ENCODE results near the gene KIF3A.

Gene KIF3A

GRCh38 chr5:132763181-132764036 lies 26.1 kb upstream of the KIF3A start:
- no peak for TF ChIP-seq CTCF (conservative IDR thresholded peaks at IDR 0.05; ENCODE audit: low read depth, low read length)
- Histone ChIP-seq H3K9ac (no peak overlapping the region), H3K4me2 (no peak overlapping the region), H3K27ac (no peak overlapping the region), H3K4me1 (ENCODE audit: low read depth, poor library complexity, severe bottlenecking) (no peaks in the 10 kb centered on the region), H3K36me3 (ENCODE audit: insufficient read depth) (no peaks in the 10 kb centered on the region), H3K79me2 (ENCODE audit: insufficient read depth, low read depth) (no peaks in the 10 kb centered on the region), H2AFZ (ENCODE audit: low read depth) (no peak overlapping the region), H3K27me3 (ENCODE audit: insufficient read depth, low read depth) (no peaks in the 10 kb centered on the region), H4K20me1 (ENCODE audit: insufficient read depth) (no peaks in the 10 kb centered on the region), H3K4me3 (IDR thresholded peaks at IDR 0.05; ENCODE audit: insufficient read depth, low read depth, low read length) (no peak overlapping the region)

GRCh38 chr5:132762246-132763000 lies 25.1 kb upstream of the KIF3A start:
- no peak overlapping the region for H3K4me2 ChIP-seq
- no peaks in the 10 kb centered on the region for H3K27me3 ChIP-seq (ENCODE audit: insufficient read depth, low read depth)
- H3K9ac ChIP-seq = no peak overlapping the region
- TF ChIP-seq CTCF (conservative IDR thresholded peaks at IDR 0.05; ENCODE audit: low read depth, low read length) = no peak
- no peak overlapping the region for H2AFZ ChIP-seq (ENCODE audit: low read depth)
- H3K36me3 ChIP-seq (ENCODE audit: insufficient read depth) = no peaks in the 10 kb centered on the region
- no peak overlapping the region for H3K4me3 ChIP-seq (IDR thresholded peaks at IDR 0.05; ENCODE audit: insufficient read depth, low read depth, low read length)
- no peaks in the 10 kb centered on the region for H4K20me1 ChIP-seq (ENCODE audit: insufficient read depth)
- no peak overlapping the region for H3K27ac ChIP-seq
- no peaks in the 10 kb centered on the region for H3K4me1 ChIP-seq (ENCODE audit: low read depth, poor library complexity, severe bottlenecking)
- H3K79me2 ChIP-seq (ENCODE audit: insufficient read depth, low read depth) = no peaks in the 10 kb centered on the region

- H4K20me1 ChIP-seq (ENCODE audit: insufficient read depth) = no peaks in the 10 kb centered on the region
Measured at GRCh38 chr5:132761321-132762240, 24.2 kb upstream of the KIF3A start.

More at GRCh38 chr5:132761321-132762240, 24.2 kb upstream of the KIF3A start:
- Histone ChIP-seq H3K4me3 (IDR thresholded peaks at IDR 0.05; ENCODE audit: insufficient read depth, low read depth, low read length) (no peak overlapping the region), H2AFZ (ENCODE audit: low read depth) (no peak overlapping the region), H3K4me1 (ENCODE audit: low read depth, poor library complexity, severe bottlenecking) (no peaks in the 10 kb centered on the region), H3K79me2 (ENCODE audit: insufficient read depth, low read depth) (no peaks in the 10 kb centered on the region), H3K9ac (no peak overlapping the region), H3K27ac (no peak overlapping the region), H3K36me3 (ENCODE audit: insufficient read depth) (no peaks in the 10 kb centered on the region), H3K4me2 (no peak overlapping the region), H3K27me3 (ENCODE audit: insufficient read depth, low read depth) (no peaks in the 10 kb centered on the region)
- TF ChIP-seq CTCF (conservative IDR thresholded peaks at IDR 0.05; ENCODE audit: low read depth, low read length) = no peak
